Right atrium auricular region (tissue), 2 donors: ENCODE data around the gene CX3CR1. TPM values are rescaled to one million over a fixed set of nuclear protein-coding genes. Genes with fewer than 3 reads are reported as not detected.

Experiments used
- DNase-seq: peaks from one replicate; pipeline ENCODE4 v3.0.0-alpha.2; 2019; ENCODE audit warnings: low spot score
- H3K27ac ChIP-seq, 2 donors: fragments of 200-600 bp; sonication (generic); 1 replicate in 1 of 2; 2 replicates in 1 of 2; pipeline ENCODE4 v1.5.1; 2016 to 2019
- H3K27me3 ChIP-seq, 2 donors: fragments of 200-600 bp; sonication (generic); one replicate each; pipeline versions ENCODE4 v1.5.1 to v1.6.0; 2017 to 2019
- H3K36me3 ChIP-seq: fragments of 200-600 bp; sonication (generic); one replicate; pipeline ENCODE4 v1.5.1; 2016
- H3K4me1 ChIP-seq, 2 donors: fragments of 200-600 bp; sonication (generic); one replicate each; pipeline versions ENCODE4 v1.5.1 to v1.6.0; 2017 to 2019
- H3K4me3 ChIP-seq, 2 donors: fragments of 200-600 bp; sonication (generic); 1 replicate in 1 of 2; 2 replicates in 1 of 2; pipeline ENCODE4 v1.5.1; 2017 to 2019; ENCODE audit warnings: mild to moderate bottlenecking in 1 of 2, moderate library complexity in 1 of 2
- H3K9me3 ChIP-seq, 2 donors: fragments of 200-600 bp; sonication (generic); one replicate each; pipeline ENCODE4 v1.5.1; 2019
- total RNA-seq, 2 donors: library from RNA; depleted of rRNA; stranded (reverse); fragments of >200 nt; gene quantifications; one replicate each; pipeline ENCODE4 v1.1.0, GENCODE V29; 2016
- TF ChIP-seq, protein P1 (sequence below), 2 donors: fragments of 200-600 bp; sonication (generic); IDR thresholded peaks; one replicate each; pipeline ENCODE4 v1.5.1; 2019; ENCODE audit warnings: antibody characterized with exemption in 2 of 2

Gene CX3CR1
- total RNA-seq, 2 donors from 2014 or later: 0.26 to 0.59 TPM

DNA sequence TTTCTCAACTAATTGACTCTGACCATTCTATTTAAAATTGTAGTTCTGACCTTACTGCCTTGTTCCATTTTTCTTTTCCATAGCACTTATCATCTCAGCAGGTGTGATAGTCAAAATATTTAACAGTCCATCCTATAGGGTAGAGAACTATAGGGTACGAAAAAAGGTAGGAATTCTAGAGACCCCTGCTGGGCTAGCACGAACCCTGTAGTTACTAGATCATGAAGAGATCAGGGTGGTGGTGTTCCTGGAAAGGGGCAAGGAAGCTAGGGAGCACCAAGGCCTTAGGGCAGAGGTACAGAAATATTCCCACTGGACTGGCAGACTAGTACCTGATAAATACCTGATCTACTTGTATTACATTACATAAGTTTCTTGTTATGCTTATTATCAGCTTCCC is 55.5 kb downstream of the CX3CR1 start:
- H3K36me3 ChIP-seq: no peaks in the 10 kb centered on the region
- no peak overlapping the region for H3K4me3 ChIP-seq
- no peak overlapping the region for H3K27ac ChIP-seq
- H3K27me3 ChIP-seq: no peaks in the 10 kb centered on the region
- TF ChIP-seq, protein P1, sequence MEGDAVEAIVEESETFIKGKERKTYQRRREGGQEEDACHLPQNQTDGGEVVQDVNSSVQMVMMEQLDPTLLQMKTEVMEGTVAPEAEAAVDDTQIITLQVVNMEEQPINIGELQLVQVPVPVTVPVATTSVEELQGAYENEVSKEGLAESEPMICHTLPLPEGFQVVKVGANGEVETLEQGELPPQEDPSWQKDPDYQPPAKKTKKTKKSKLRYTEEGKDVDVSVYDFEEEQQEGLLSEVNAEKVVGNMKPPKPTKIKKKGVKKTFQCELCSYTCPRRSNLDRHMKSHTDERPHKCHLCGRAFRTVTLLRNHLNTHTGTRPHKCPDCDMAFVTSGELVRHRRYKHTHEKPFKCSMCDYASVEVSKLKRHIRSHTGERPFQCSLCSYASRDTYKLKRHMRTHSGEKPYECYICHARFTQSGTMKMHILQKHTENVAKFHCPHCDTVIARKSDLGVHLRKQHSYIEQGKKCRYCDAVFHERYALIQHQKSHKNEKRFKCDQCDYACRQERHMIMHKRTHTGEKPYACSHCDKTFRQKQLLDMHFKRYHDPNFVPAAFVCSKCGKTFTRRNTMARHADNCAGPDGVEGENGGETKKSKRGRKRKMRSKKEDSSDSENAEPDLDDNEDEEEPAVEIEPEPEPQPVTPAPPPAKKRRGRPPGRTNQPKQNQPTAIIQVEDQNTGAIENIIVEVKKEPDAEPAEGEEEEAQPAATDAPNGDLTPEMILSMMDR (IDR thresholded peaks at IDR 0.05): no peak
- H3K4me1 ChIP-seq: no peaks in the 10 kb centered on the region
- DNase-seq: no peak
- no peaks in the 10 kb centered on the region for H3K9me3 ChIP-seq

DNA sequence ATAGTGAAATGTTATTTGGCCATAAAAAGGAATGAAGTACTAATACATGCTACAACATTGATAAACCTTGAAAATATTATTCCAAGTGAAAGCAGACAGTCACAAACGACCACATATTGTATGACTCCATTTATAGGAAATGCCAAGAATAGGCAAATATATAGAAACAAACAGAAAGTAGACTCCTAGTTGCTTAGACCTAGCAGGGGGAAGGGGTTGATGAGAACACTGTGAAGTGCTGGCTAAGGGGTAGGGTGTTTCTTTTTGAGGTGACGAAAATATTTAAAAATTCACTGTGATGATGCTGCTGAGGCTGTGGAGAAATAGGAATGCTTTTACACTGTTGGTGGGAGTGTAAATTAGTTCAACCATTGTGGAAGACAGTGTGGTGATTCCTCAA is 56.9 kb downstream of the CX3CR1 start:
- no peak for DNase-seq
- Histone ChIP-seq H3K27me3 (no peaks in the 10 kb centered on the region), H3K4me3 (no peak overlapping the region), H3K36me3 (no peaks in the 10 kb centered on the region), H3K9me3 (no peaks in the 10 kb centered on the region), H3K27ac (no peak overlapping the region), H3K4me1 (no peaks in the 10 kb centered on the region)
- TF ChIP-seq, protein P1 (IDR thresholded peaks at IDR 0.05): no peak

DNA sequence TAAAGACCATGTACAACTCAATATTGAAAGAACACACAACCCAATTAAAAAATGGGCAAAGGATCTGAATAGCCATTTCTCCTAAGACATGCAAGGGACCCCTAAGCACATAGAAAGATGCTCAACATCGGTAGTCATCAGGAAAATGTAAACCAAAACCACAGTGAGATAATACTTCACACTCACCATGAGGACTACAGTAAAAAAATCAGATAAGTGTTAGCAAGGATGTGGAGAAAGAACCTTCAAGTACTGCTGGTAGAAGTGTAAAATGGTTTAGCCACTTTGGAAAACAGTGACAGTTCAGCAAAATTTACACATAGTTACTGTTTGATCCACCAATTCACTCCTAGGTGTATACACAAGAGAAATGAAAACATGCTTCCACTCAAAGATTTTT is 57.4 kb downstream of the CX3CR1 start:
- no peak overlapping the region for H3K27ac ChIP-seq
- no peaks in the 10 kb centered on the region for H3K9me3 ChIP-seq
- TF ChIP-seq, protein P1 (IDR thresholded peaks at IDR 0.05): no peak
- no peaks in the 10 kb centered on the region for H3K36me3 ChIP-seq
- no peak overlapping the region for H3K4me3 ChIP-seq
- H3K4me1 ChIP-seq: no peaks in the 10 kb centered on the region
- no peak for DNase-seq
- H3K27me3 ChIP-seq: no peaks in the 10 kb centered on the region

DNA sequence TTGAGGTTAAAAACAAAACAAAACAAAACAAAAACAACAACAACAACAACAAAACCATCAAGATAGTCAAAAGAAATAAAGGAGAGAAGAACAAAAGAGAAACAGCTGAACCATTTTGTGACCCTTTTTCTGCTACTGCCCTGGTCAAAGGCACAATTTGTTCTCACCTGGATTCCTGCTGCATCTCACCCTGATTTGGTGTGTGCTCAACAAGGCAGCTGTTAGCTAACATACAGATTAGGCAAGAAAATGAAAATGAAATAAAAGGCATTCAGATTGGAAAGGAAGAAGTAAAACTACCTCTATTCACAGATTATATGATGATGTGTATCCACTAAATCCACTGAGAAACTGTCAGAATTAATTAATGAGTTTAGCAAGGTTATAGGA is 58.7 kb downstream of the CX3CR1 start:
- Histone ChIP-seq H3K4me3 (no peak overlapping the region), H3K4me1 (no peaks in the 10 kb centered on the region), H3K27me3 (no peaks in the 10 kb centered on the region), H3K27ac (peak overlapping the region in 1 of 2 donors; percentile 45), H3K36me3 (no peaks in the 10 kb centered on the region), H3K9me3 (no peaks in the 10 kb centered on the region)
- DNase-seq: no peak
- TF ChIP-seq, protein P1 (IDR thresholded peaks at IDR 0.05): no peak

DNA sequence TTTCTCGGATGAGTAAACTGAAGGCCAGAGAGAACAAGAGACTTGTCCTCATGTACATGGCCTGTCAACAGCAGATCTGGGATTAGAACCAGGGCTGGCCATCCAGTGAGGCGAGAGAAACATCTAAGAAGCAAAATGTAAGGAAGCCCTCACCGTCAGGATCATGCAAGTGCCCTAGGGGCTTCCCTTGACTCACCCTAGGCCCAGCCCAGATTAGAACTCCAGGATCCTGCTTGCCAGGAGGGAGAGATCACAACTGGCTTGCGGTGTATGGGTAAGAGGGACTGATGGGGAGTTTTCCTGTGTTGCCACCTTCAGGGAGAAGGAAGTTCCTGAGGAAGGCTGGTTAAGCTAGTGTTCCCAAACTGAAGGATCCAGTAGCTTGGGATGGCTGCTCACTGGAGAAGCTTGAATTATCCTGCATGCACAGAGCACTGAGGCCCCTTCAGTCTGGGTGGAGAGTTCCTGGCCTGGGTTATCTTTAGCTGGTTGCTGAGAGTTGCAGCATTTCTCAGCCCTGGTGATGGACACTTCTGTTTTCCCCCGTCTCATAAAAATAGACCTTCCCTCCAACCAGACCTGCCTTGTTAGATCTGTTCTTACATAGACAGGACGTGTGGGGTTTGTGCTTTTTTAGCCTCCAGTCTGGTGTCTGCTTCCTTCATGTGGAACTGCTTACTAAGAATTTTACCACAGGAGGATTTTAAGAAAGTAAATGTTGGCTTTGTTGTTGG is 59.3 kb downstream of the CX3CR1 start:
- DNase-seq: no peak
- TF ChIP-seq, protein P1 (IDR thresholded peaks at IDR 0.05): no peak

DNA sequence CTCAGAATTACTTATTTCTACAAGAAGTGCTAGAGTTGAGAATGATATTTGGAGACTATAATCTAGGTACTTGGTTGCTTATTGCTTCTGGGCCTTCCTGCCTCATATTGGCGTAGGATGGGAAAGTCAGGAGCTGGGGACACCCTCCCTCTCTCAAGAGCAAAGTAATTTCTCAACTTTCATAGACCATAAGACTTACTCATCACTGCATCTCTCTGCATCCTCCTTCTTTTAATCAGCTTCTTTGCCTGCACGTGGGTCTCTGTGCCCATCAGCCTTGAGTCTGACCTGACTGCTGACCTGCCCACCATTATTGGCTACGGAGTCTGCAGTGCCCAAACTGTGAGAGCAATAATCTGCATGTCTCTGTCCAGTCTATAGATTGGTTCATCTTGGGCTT is 60.1 kb downstream of the CX3CR1 start:
- DNase-seq: no peak
- Histone ChIP-seq H3K9me3 (no peaks in the 10 kb centered on the region), H3K36me3 (no peaks in the 10 kb centered on the region), H3K4me1 (no peaks in the 10 kb centered on the region), H3K4me3 (no peak overlapping the region), H3K27ac (no peak overlapping the region), H3K27me3 (no peaks in the 10 kb centered on the region)
- TF ChIP-seq, protein P1 (IDR thresholded peaks at IDR 0.05): no peak

More for the DNA sequence above, 59.3 kb downstream of the CX3CR1 start:
- H3K27me3 ChIP-seq: no peaks in the 10 kb centered on the region
- H3K4me1 ChIP-seq: no peaks in the 10 kb centered on the region
- no peaks in the 10 kb centered on the region for H3K36me3 ChIP-seq
- H3K4me3 ChIP-seq: no peak overlapping the region
- H3K27ac ChIP-seq: peak overlapping the region in 1 of 2 donors; percentile 45
- H3K9me3 ChIP-seq: no peaks in the 10 kb centered on the region
